GM19035 (cell line): ENCODE data around the gene FBXO42.
A peak's percentile ranks its signal among the peaks of the same experiment; 100 is the strongest.
"Not testable (repeated sequence)": the region's sequence is repeated elsewhere in the genome, so short reads cannot be mapped to it uniquely, and the experiment has no call there.

Experiments
- ATAC-seq: cut with Tn5 transposase; IDR thresholded peaks from one replicate; pipeline ENCODE4 v1.9.1; 2021; ENCODE audit not compliant: unreplicated experiment

FBXO42 gene

DNA sequence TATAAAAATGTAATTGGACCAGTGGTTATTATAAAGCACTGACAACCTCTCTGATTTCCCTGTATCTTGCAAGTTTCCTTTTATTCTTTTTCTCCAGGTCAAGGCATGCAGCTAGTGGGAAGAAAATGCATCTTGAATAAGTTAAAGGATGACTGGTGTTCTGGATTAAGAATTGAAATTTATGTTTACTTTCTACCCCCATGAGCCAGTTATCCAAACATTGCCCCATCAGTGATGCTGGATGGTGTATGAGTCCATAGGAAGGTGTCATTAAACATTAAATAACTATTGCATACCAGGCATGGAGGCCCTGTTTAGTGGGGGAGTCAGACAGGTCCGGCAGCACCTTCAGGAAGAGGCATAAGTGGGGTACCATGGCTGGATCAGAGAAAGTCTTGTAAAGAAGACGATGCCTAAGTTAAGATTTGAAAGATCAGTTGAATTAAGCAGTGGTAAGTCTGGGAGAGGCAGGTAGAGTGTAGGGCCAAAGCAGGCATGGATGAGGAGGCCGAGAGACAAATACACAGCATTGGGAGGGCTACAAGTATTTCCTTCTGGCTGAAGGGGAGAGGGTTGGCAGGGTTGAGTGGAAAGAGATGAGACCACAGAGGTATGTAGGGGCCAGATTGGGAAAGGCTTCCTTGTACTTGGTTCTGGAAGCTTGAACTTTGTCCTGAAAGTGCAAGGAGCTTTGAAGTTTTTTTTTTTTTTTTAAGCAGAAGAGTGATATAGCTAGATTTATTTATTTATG, 20.4 kb upstream of the FBXO42 start:
- ATAC-seq: no peak

DNA sequence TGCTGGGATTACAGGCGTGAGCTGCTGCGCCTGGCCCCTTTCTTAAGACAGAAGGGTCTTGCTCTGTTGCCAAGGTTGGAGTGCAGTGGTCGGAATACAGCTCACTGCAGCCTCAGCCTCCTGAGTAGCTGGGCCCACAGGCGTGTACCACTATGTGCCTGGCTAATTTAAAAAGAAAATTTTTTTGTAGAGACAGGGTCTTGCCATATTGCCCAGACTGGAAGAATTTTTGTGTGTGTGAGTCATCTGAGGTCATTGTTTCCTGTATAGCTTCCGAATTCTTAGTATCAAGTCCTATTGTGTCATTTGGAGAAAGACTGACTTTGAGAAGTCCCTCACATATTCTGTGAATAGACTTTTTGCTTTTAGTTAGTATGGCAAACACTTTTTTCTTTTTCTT, 19.4 kb upstream of the FBXO42 start:
- ATAC-seq: no peak

DNA sequence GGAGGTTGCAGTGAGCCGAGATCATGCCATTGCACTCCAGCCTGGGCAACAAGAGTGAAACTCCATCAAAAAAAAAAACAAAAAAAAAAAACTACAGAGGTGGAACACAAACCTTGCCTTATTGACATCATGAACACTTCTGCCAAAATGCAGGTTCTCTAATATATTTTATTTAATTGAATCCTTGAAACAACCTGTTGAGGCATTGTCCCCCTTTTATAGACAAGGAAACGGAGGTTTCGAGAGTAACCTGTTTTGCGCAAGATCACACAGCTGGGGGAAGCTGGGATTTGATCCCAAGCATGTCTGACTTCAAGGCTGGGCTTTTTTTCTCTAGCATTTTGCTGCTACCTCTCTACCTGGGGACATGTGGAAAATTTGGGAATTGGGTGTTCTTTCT, 17.5 kb upstream of the FBXO42 start:
- ATAC-seq: no peak

DNA sequence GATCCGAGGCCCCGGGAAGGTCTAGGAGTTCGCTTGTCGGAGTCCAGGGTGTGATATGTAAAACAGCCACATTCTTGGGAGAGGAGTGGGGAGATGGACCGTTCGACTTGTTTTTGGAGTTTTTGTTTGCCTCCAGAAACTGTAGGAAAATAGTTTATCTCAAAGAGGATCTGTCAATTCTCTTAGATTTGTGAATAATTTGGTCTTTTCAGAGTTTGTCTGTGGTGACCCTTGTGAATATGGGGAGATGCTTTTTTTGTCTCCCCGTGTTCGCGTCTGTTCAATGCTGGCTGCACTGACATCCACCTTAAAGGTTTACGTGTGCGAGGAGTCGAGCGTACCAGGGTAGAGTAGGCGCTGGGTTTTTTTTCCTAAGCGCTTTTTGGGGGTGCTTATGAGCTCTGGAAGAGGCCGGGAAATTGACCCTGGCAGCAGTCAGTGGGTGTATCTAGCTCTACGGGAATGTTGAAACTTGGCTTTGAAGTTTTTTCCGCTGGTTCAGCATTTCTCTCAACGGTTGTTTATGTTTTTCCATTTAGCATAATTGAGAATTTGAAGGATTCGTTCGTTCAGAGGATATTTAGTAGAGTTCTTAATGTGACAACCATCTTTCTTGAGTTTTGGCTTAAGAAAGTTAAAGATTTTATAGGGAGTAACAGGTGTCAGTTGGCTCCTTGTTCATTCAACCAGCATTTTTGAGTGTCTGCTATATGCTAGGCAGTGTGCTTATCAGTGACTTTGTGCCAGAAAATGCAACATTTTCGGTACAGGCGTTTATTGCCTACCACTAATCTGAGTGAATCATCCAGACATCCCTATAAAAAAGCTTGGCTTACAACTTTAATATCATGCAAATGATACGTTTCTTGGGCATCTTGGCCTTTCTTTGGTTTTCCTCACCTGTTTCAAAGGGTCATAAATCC, 15.9 kb upstream of the FBXO42 start:
- ATAC-seq: no peak

DNA sequence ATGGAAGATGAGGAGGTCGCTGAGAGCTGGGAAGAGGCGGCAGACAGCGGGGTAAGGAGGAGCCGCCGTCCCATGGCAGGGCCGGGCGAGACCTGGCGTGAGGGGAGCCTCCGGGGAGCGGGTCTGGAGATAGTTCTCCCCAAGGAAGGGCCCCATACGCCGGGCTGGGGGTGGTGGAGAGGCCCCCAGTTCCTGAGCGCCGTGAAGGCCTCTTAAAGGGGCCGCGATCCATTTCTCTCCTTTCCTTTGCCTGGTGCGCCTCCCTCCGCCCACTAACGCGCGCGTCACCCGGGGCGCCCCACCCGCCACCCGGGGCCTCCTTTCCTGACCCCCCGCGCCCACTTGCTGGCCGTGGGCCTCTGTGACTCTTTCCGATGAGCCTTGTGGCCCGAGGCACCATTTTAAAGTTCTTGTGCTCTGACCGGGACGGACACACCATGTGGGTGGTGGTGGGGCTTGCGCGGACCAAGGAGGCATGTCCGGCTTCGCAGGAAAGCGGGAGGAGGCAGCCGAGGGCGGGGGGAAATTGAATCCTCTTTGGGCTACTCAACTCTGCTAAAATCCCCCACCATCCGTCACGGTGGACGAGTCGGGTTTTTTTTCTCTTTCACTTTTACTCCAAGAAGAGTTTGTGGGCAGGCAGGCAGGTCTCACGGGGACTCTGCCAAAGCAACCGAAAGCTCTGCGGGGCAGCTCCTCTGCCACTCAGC, 15.1 kb upstream of the FBXO42 start:
- peak; percentile 65 for ATAC-seq

DNA sequence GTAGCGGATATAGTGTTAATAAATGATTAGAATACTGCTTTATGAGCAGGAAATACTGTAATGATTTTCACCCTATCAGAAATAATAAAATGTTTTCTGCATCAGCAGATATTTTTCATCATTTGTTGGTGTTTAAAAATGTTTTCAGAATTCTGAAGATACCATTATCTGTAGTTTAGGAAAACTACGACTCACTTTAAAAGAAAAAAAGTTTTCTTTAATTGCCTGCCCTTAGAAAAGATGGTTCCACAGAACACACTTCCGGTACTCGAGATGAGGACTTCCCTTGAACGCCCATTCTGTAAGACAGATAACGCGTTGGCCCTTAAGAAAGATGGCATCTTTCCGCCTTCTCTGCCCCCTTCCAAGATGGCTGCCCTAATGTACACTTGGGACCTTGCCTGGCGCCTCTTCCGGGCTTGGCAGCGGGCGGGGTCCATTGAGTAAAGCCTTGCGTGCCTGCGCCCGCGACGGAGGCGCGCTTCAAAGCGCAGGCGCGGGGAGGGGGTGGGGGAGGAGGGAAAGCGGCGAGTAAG, 14.5 kb upstream of the FBXO42 start, which contains the start of gene SZRD1:
SZRD1 (plus strand) TSS at position 521 of the 536 bp plus-strand sequence. CDS start 16 bp downstream, outside the sequence.
- ATAC-seq: peak; percentile 80

DNA sequence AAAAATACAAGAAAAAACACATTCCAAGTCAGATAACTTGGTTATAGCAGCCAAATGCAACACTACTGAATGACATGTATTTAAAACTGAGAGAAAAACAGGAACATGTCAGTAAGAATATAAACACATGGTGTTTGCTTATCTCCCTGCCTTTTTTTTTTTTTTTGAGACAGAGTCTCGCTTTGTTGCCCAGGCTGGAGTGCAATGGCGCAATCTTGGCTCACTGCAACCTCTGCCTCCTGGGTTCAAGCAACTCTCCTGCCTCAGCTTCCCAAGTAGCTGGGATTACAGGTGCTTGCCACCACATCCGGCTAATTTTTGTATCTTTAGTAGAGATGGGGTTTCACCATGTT, 12.8 kb upstream of the FBXO42 start:
- ATAC-seq: not testable (repeated sequence)

DNA sequence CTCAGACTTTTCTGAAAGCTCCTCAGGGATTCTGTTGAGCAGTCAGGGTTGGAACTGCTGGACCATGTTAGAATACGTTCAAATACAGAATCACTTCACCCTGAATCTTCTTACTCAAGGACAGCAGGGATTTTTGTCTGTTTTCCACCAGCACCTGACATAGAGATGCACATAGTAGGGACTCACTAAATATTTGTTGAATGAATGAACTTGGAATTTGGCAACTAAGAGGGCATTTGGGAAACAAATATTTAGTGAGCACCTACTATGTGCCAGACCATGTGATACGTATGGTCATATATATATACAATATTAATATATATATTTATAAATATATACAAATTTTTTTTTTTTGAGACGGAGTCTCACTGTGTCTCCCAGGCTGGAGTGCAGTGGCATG, 4.6 kb upstream of the FBXO42 start:
- no peak for ATAC-seq

DNA sequence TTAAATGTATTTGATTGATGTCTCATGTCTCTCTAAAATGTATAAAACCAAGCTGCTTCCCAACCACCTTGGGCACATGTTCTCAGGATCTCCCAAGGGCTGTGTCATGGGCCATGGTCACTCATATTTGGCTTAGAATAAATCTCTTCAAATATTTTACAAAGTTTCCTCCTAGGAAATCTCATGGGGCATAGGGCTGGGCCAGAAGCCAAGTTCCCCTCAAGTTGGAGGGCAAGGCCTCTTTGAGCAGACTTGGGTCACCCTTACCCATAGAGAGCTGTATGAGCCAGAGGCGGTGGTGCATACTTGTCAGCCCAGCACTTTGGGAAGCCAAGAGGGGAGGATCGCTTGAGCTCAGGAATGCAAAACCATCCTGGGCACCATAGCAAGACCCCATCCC, 2.3 kb upstream of the FBXO42 start:
- no peak for ATAC-seq

DNA sequence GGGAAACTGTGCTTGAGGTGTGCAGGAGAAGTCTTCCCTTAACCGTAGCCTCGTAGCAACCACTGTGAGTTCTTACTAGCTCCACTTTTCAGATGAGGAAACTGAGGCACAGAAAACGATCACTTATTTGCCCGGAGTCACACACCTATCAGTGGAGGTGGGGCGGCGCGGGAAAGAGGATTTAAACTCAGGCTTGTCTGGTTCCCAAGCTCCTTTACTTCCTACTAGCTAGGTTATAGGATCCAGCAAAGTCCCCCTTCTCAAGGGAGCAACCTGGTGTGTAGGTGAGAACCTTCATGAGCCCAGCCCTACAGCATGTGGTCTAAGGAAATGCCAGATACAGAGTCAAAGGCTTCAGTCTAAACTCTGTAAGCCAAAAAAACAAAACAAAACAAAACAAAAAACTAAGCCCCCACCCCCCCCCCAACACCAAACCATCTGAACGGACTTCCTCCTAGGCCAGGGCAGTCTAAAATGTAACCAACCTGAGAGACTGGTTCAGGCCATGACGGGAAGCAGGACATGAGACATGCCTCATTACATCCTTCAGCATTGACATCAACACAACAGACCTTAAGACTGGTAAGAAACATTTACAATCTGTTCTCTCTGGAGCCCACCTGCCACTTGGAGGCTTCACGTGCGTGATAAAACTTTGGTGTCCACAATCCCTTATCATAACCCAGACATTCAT, 709 bp upstream of the FBXO42 start:
- no peak for ATAC-seq

DNA sequence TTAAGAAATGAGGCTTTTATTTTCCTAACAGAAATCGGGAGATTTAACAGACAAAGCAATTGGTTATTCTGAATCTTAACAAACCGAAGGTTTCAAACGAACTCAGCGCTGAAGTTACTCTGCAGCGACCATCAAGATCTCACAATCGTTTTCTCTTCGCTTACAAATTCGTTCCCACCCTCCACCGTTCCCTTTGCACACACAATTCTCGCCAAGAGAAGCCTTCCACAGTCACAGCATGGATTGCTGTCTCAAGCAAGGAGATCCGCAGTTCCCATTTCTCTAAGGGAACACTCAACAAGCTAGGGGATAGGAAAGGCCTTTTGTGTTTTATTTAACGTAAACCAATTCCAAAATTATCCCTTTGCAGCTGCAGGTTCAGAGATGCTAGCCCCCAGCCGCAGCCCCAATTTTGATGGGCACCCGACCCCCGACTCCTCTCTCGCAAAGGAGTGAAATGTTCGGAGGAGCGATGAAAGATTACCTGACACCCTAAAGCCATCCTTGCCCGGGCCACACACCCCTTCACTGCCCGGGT, 755 bp downstream of the FBXO42 start:
- no peak for ATAC-seq

DNA sequence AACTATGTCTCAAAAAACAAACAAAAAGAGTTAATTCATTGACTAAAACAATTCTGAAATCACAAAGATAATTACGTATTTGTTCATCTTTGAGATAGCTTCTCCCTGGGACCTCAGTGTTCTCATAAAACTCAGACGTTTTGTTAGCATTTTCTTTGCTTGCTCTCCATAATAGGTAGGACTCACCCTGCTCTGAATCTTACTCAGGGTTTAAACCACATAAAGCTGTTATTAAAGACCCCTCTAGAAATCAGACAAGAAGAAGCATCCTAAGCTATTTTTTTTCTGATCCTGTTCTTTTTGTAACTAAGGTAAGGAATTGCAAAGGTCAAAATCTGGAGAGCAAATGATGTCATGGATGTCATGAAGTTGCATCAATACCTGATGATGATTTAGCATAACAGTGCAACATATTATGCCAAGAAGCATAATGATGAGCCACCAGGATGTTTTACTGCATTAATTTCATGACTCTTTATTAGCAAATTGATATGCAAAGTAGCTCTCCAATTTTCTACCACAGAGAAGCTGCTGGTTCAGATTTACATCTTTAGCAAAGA, 2.4 kb downstream of the FBXO42 start:
- no peak for ATAC-seq

DNA sequence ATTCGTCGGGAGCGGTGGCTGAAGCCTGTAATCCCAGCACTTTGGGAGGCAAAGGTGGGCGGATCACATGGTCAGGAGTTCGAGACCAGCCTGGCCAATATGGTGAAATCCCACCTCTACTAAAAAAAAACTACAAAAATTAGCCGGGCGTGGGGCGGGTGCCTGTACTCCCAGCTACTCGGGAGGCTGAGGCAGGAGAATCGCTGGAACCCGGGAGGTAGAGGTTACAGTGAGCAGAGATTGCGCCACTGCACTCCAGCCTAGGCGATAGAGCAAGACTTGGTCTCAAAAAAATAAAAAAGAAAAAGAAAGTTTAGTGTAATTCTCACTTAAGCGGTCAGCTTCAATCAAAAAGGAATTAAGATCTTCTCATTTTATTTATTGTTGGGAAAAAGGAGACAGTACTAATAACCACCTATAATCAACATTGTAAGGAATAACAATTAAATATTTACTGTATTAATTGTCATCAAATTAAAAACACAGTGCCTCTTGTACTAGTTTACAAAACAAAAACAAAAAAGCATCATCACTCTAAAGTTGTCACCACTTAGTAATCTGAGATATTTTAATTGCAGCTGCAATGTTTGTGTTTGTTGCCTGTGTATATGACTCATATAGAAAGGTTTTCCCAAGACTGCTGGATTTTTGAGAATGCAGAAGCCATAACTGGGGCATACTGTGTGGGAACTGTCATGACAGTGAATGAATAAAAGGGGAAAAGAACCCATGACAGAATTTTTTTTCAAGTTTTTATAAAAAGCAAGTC, 3.7 kb downstream of the FBXO42 start:
- no peak for ATAC-seq

DNA sequence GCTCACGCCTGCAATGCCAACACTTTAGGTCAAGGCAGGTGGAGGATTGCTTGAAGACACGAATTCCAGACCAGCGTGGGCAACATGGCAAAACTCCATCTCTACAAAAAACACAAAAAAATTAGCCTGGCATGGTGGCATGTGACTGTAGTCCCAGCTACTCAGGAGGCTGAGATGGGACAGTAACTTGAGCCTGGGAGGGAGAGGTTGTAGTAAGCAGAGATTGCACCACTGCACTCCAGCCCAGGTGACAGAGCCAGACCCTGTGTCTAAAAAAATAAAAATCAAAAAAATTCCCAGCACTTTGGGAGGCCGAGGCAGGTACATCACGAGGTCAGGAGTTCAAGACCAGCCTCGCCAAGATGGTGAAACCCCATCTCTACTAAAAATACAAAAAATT, 9.0 kb downstream of the FBXO42 start:
- ATAC-seq: not testable (repeated sequence)

DNA sequence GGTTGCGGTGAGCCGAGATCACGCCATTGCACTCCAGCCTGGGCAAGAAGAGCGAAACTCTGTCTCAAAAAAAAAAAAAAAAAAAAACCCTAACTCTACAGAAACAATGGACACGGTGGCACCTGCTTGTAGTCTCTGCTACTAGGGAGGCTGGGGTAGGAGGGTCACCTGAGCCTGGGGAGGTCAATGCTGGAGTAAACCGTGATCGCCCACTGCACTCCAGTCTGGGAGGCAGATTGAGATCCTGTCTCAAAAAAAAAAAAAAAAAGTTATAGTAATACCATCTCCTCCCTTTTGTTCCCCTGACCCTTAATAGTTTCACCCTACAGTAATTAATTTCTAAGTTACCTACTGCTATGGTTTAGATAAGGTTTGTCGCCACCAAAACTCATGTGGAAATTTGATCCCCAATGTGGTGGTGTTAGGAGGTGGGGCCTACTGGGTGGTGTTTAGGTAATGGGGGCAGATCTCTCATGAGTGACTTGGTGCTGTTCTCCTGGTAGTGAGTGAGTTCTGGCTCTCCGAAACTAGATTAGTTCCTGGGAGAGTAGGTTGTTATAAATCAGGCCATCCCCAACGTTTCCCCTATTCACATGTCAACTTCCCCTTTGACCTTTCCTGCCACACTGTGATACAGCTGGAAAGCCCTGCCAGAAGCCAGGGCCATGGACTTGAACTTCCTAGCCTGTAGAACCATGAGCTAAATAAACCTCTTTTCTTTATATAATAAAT, 9.8 kb downstream of the FBXO42 start:
- ATAC-seq: no peak

DNA sequence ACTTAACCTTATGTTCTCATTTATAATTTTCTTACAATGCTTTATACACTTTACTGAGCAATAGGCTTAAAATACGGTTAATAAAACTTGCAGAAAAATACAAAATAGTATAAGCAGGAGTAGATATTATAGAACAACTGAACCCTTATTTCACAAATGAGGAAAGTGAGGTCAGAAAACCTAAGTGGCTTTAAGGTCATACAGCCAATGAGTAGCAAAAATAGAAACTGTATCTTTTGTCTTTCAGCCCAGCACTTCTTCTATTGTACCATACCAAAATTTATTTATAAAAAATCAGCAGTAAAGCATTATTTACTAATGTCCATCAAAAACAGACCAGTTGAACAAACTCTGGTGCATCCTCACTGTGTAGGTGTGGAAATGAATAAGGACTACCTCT, 11.6 kb downstream of the FBXO42 start:
- no peak for ATAC-seq

DNA sequence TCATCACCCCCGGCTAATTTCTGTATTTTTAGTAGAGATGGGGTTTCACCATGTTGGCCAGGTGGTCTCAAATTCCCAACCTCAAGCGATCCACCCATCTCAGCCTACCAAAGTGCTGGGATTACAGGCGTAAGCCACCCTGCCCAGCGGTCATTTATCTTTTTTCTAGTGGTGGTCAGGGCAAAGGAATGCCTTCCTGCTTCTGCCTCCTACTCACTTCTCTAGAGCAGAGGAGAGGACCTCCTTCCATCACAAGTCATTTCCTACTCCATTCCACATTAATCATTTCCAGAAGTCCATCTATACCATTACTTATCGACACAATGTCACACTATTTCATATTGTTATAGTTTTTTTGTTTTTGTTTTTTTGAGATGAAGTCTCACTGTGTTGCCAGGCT, 13.3 kb downstream of the FBXO42 start:
- no peak for ATAC-seq

DNA sequence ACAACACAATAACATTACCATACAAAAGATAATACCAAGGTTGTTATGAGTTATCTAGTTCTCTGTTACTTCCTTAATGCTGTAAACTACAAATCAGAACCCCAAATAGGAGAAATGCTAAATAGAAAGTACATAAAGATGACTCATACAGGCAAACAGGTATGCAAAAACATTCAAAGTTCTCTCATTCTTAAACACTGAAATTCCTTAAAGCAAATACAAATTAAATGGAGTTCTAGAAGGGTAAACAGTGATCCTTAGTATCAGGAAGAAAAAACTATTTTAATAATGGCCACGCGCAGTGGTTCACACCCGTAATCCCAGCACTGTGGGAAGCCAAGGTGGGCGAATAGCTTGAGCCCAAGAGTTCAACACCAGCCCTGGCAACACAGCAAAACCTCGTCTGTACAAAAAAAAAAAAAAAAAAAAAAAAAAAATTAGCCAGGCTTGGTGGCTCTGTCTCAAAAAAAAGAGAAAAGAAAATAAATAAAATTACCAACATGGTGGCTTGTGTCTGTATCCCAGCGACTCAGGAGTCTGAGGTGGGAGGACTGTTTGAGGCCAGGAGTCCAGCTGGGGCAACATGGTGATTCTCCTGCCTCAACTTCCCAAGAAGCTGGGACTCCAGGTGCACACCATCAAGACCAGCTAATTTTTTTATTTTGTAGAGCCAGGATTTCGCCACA, 17.5 kb downstream of the FBXO42 start:
- ATAC-seq: no peak
